SHP77 (cell line): Measurements from ENCODE around the gene LRBA.
"Not testable (repeated sequence)": the region's sequence is repeated elsewhere in the genome, so short reads cannot be mapped to it uniquely, and the experiment has no call there.

Experiments
- DNase-seq, 2 experiments: peaks; one replicate each; lab custom pipeline; 2025; lab: John Stamatoyannopoulos, UW

The LRBA gene

DNA sequence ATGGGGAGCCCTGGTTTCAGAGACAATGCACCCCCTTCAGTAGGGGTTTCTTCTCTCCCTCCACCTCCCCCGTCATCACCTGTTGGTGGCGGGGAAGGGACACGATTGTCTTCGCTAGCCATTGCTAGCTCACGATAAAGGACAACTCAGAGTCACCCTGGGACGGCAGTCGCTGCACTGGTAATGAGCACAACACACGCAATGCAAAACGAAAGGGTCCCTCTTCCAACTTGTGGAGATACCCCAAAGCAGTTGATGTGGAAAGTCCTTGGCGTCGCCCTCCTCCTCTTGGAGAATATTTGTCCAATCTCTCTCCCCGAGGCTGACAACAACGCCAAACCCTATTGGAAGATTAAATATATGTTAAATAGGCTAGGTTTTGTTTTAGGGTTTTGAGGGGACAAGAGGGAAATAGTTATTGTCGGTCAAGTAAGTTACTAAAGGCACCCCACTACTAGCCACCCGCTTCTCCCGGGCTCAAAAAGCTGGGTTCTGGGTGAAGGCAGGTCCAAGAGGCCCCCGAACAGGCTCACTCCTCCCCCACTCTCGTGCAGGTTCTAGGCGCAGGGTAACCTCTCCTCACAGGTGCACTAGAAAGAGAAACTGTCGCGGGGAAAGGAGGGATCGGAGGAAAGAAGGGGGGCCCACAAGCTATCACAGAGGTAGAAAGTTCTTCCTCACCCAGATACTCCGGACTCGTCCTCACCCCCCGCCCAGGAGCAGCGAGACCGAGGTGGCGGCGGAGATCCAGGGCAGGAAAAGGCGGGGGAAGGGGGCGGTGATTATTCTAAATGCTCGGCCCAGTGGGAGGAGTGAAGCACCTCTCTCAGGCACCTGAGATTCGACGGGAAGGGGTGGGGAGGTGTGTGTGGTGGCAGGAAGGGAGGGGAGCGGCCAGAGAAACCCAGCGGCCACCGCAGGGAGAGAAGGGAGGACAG lies at the start of gene LRBA:
Gene LRBA (minus strand): TSS at position 764 of the 938 bp plus-strand sequence. CDS start 642 bp downstream, at position 122.
- DNase-seq = peak; percentile 69 to 71

- DNase-seq = not testable (repeated sequence)
Observed at GRCh38 chr4:151063143-151063542, 48.1 kb upstream of the LRBA start.

- DNase-seq = no peak
Observed at GRCh38 chr4:151055539-151055938, 40.5 kb upstream of the LRBA start.

GRCh38 chr4:151052785-151053184 lies 37.7 kb upstream of the LRBA start:
- DNase-seq = no peak

- DNase-seq = no peak
Observed at GRCh38 chr4:151049430-151049884, 34.4 kb upstream of the LRBA start.

GRCh38 chr4:151048913-151049312 lies 33.8 kb upstream of the LRBA start:
- DNase-seq = no peak

DNA sequence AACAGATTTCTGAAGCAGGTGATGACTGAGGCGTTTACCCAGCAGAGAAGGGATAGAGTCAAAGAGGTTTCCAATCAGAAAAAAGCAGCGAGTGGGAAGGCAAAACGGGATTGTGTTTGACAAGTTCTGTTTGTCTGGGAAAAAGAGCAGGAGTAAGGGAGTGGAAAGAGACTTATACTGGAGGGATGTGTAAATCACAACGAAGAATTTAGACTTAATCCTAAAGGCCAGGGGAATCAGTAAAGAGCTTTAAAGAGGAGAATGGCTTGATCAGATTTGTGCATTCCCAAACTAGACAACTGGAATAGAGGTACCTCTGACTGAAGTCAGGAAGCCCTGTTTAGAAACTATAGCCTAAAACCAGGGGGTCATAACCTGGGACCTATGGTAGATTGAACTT lies 31.5 kb upstream of the LRBA start:
- DNase-seq = no peak

DNA sequence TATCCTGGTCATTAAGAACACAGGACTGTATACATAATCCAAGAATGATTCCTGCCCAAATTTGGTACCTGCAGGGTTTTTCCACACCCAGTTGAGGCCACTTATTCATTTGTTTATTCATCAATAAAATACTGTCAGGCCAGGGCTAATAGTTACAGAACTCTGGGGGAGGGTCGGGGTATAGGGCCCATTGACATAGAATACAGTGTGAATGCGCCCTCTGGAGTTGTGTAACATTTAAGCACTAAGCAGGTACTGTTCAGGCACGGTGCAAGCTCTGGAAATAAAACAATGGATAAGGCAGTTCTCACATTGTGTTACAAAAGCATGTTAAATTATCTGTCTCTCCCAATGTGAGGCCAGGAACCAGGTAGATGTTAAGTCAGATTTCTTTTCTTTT lies 30.8 kb upstream of the LRBA start:
- peak in 1 of 2 experiments; percentile 12 for DNase-seq

DNA sequence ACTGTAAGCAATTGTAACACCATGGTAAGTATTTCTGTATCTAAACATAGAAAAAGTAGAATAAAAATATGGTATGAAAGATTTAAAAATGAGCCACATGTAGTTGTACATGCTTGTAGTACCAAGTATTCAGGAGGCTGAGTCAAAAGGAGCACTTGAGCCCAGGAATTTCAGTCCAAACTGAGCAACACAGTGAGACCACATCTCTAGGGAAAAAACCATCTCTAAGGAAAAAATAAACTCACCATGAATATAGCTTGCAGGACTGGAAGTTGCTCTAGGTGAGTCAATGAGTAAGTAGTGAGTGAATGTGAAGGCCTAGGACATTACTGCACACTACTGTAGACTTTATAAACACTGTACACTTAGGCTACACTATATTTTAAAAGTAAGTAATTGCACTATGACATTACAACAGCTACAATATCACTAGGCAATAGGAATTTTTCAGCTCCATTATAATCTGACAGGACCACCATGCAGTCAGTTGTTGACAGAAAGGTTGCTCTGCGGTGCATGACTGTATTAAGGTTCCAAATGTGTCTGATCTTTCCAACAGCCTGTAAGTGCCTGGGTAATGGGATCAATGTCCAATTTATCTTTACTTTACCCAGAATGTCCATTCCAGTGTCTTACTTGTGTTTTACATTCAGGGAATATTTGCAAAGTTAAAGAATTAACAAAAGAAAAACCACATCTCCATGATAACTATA lies 28.9 kb upstream of the LRBA start:
- DNase-seq = no peak

DNA sequence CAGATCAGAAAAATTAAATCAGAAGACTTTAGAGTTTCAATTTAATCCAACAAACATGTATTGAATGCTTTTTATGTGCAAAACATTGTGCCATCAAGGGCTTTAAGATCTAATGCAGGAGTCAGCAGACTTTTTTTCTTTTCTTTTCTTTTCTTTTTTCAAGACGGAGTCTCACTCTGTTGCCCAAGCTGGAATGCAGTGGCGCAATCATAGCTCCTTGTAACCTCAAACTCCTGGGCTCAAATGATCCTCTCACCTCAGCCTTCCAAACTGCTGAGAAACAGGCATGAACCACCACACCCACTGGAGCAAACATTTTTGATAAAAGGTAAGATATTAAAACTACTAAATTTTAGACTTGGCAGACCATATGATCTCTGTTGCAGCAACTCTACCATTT lies 24.6 kb upstream of the LRBA start:
- no peak for DNase-seq

- no peak for DNase-seq
Observed at GRCh38 chr4:151038452-151039157, 23.5 kb upstream of the LRBA start.

- DNase-seq = no peak
Observed at GRCh38 chr4:151035911-151036310, 20.8 kb upstream of the LRBA start.

DNA sequence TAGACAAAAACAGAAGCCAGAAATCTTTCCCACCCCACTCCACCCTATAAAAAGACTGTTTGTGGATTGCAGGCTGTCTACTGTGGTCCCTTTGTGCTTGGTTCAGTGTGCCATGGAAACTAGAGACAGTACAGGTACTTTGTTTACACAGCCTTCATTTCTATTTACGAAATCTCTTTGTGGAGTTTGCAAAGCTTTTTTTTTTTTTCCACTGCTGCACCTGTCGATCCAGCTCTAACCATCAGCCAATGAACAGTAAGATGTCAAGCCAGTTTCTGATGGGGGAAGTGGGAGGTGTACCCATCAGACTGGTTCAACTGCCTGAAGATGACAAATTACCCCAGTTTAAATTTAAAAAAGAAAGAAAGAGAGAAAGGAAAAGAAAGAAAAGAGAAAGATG lies 20.2 kb upstream of the LRBA start:
- peak; percentile 62 to 63 for DNase-seq

DNA sequence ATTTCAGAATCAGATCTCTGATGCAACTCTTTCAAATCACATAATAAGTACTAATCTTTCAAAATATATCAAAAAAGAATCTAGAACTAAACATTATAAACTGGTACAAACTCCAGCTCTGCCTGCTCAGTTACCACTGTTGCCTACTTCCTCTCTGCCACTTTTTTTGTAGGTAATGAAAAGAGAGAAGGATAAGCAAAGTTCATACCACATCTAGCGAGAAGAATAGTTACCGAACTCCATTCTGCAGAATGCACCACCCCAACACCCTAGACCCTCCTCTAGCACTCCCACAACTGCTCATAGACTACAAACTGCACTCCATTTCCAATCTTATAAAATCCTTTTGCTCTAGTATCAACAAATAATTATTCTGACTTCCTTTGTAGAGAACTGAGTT lies 19.7 kb upstream of the LRBA start:
- DNase-seq = no peak

GRCh38 chr4:151031831-151032605 lies 16.9 kb upstream of the LRBA start:
- no peak for DNase-seq

DNA sequence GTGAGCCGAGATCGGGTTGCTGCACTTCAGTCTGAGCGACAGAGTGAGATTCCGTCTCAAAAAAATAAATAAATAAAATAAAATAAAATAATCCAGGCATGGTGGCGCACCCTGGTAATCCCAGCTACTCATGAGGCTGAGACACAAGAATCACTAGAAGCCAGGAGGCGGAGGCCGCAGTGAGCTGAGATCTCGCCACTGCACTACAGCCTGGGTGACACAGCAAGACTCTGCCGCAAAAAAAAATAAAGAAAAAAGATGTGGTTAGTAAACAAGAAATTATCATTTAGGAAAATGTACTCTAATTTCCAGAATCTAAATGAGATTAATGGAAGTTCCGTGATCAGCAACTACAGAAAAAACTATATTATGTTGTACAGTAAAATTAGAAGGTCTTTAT lies 14.5 kb upstream of the LRBA start:
- no peak for DNase-seq

DNA sequence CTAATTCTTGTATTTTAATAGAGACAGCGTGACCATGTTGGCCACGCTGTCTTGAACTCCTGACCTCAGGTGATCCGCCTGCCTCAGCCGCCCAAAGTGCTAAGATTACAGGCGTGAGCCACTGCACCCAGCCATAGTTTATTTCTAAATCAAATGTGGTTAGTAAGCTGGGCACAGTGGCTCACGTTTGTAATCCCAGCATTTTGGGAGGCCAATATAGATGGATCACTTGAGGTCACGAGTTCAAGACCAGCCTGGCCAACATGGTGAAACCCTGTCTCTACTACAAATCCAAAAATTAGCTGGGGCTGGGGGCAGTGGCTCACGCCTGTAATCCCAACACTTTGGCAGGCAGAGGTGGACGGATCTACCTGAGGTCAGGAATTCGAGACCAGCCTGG lies 13.9 kb upstream of the LRBA start:
- not testable (repeated sequence) for DNase-seq

GRCh38 chr4:151025759-151026158 lies 10.7 kb upstream of the LRBA start:
- no peak for DNase-seq

GRCh38 chr4:151022586-151022985 lies 7.5 kb upstream of the LRBA start:
- no peak for DNase-seq

GRCh38 chr4:151021637-151022334 lies 6.7 kb upstream of the LRBA start:
- no peak for DNase-seq
